G401 (cell line): ENCODE measurements around the gene SET. TPM values are rescaled to one million over a fixed set of nuclear protein-coding genes. Genes with fewer than 3 reads are reported as not detected.
A peak's percentile ranks its signal among the peaks of the same experiment; 100 is the strongest.

ENCODE experiments used
- DNase-seq: peaks from one replicate; pipeline ENCODE4 v3.0.0-alpha.2; 2015; ENCODE audit warnings: low spot score
- in situ Hi-C: cut with HindIII; loops from 2 replicates; pipeline ENCODE4 v1.10.0; 2016; ENCODE audit warnings: low sequenced_read_pairs, mixed read lengths
- total RNA-seq: library from RNA; depleted of rRNA; stranded (reverse); fragments of >200 nt; shearing (Covaris generic); gene quantifications from 2 replicates; pipeline ENCODE4 v1.2.3, GENCODE V29; 2014; rRNA removed

SET gene
- total RNA-seq, 1 experiment from 2014 or later, result 1,249 TPM

DNA sequence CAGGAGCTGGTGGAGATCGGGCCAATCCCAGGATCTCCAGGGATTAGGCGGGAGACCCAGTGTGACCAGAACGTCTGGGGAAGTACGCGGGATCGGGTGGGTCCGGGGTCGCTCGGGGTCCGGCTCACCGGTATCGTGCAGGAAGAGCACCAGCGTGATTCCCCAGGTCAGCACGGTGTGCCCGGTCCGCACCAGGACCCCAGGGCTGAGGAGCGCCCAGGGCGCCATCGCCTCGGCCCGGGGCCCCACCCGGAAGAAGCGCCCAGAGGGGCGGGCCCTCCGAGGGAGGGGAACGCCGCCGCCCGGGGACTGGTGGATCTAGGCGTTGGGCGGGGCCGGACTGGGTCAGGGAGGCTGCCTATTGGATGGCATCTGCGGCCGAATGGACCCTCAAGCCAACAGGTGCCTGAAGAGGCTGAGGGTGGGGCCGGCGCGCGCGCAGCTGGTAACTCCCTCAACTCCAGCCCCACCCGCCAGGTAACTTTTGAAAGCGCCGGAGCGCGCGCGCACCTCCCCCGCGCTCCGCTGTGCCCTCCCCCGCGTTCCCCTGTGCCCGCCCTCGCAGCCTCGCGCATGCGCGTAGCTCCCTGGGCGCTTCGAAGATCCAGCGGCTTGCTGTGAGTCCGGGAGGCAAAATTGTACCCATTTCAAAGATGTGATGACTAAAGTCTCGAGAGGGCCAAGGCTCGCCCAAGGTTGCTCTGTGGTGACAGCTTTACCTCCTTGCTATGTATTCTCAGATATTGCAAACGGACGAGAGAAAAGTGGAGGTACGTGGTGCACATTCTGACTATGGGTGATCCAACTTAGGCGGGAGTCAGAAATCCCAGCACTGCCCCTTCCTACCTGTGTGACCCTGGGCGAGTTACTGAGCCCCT is 35.1 kb downstream of the SET start, which contains the start of gene ZDHHC12:
Gene ZDHHC12 (minus strand): TSS at position 262 of the 878 bp plus-strand sequence. CDS start 34 bp downstream, at position 228.
- DNase-seq, result peak; percentile 99
- in situ Hi-C loops, result no loop called here

- peak; percentile 97 for DNase-seq
- in situ Hi-C loops, result loop anchor here (5.0 kb wide), 1 partner anchor 83 kb away; no protein-coding TSS in a partner anchor
Measured at GRCh38 chr9:128724744-128725211, 35.8 kb downstream of the SET start.

- no peak for DNase-seq
- in situ Hi-C loops, result loop anchor here (5.0 kb wide), 1 partner anchor 80 kb away; no protein-coding TSS in a partner anchor
Measured at GRCh38 chr9:128727640-128728248, 38.7 kb downstream of the SET start.

DNA sequence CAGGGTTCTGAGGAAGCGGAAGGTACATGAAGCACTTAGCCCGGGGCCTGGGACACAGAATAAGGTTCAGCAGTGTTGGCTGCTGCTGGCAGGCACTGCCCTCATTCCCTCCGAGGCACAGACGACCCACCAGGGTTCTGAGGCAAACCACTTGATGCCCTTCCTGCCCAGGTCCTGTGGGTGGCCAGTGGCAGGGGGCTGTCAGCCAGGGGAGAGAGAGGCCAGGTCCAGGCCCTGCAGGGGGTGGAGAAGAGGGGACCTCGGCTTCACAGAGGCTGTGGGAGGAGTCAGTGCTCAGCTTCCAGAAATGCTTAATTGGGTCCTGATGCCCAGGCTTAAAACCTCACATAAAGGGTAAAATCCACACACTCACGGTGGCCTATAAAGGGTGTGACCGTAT is 39.3 kb downstream of the SET start:
- in situ Hi-C loops, result loop anchor here (5.0 kb wide), 1 partner anchor 79 kb away; no protein-coding TSS in a partner anchor

GRCh38 chr9:128729302-128729701 is 40.3 kb downstream of the SET start:
- DNase-seq, result peak; percentile 50
- in situ Hi-C loops, result loop anchor here (5.0 kb wide), 1 partner anchor 78 kb away; no protein-coding TSS in a partner anchor

More for the DNA sequence above, 39.3 kb downstream of the SET start:
- DNase-seq, result peak; percentile 33

- peak; percentile 54 for DNase-seq
- in situ Hi-C loops, result loop anchor here (5.0 kb wide), 1 partner anchor 77 kb away; no protein-coding TSS in a partner anchor
Measured at GRCh38 chr9:128729766-128730517, 40.9 kb downstream of the SET start.

GRCh38 chr9:128731093-128731492 is 42.1 kb downstream of the SET start:
- in situ Hi-C loops, result no loop called here
- DNase-seq, result no peak

DNA sequence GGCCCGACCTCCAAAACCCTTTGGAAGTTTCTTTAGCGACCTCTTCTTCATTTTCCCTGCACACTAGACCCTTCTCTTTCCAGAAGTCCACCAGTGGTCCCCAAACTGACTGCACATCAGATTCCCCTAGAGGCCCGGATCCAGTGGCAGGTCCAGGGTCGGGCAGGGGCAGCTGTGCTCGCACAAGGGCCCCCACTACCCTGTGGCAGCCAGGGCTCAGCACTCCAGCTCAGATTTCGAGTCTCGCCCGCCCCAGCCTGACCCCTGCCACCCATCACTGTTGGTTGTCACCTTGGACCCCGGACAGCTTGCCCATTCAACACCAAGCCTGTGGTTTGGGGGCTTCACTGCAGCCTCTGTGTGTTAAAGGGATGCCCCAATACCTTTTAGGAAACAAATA is 42.7 kb downstream of the SET start:
- in situ Hi-C loops, result no loop called here
- DNase-seq, result no peak

GRCh38 chr9:128732576-128732975 is 43.6 kb downstream of the SET start:
- in situ Hi-C loops, result no loop called here
- DNase-seq, result no peak

- peak; percentile 73 for DNase-seq
- in situ Hi-C loops, result no loop called here
Measured at GRCh38 chr9:128733256-128733655, 44.2 kb downstream of the SET start.

GRCh38 chr9:128735373-128735772 is 46.4 kb downstream of the SET start:
- in situ Hi-C loops, result no loop called here
- peak; percentile 72 for DNase-seq

DNA sequence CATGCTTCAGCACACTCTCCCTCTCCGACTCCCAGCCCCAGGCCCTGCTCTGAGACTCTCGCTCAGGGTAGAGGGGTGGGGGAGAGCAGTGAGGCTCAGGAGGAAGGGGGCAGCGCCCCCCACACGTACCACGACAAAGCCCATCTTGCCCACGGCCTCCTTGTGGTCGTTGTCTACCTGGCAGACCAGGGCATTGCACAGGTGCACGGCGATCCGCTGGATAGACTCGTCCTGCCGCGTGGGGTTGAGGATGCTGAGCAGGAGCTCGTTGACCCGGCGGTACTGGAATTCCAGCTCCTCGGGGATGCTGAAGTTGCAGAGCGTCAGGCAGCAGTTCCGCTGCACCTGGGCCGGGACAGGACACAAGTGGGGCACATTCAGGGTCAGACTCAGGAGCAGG is 53.4 kb downstream of the SET start:
- in situ Hi-C loops, result no loop called here

DNA sequence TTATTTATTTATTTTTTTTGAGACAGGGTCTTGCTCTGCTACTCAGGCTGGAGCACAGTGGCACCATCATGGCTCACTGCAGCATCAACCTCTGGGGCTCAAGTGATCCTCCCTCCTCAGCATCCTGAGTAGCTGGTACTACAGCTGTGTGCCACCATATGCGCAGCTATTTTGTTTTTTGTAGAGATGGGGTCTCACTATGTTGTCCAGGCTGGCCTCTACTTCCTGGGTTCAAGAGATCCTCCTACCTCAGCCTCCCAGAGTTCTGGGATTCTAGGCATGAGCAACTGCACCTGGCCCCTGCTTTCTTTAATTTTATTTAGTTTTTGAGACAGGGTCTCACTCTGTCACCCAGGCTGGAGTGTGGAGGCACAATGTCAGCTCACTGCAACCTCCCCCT is 54.4 kb downstream of the SET start:
- in situ Hi-C loops, result no loop called here
- no peak for DNase-seq

More for the DNA sequence above, 53.4 kb downstream of the SET start:
- DNase-seq, result no peak

Other genes with a start within 250 kb of the SET start
- gene ODF2, start 233.2 kb upstream of the SET start, total RNA-seq, result 52.9 and 60.7 TPM in 2 replicates
- 37.0 and 38.3 TPM in 2 replicates for gene GLE1, start 184.5 kb upstream of the SET start, total RNA-seq
- 99.1 and 103 TPM in 2 replicates for gene SPTAN1, start 136.6 kb upstream of the SET start, total RNA-seq
- gene DYNC2I2, start 32.4 kb upstream of the SET start, total RNA-seq, result 164 and 173 TPM in 2 replicates
- gene PKN3, start 13.3 kb downstream of the SET start, total RNA-seq, result 34.8 and 36.7 TPM in 2 replicates
- 36.4 and 40.2 TPM in 2 replicates for gene ZDHHC12, start 34.9 kb downstream of the SET start, total RNA-seq
- 15.1 and 23.0 TPM in 2 replicates for gene ZER1, start 82.7 kb downstream of the SET start, total RNA-seq
- gene TBC1D13, start 98.0 kb downstream of the SET start, total RNA-seq, result 2.5 and 4.8 TPM in 2 replicates
- 31.6 and 67.6 TPM in 2 replicates for gene ENDOG, start 129.3 kb downstream of the SET start, total RNA-seq
- 31.3 and 40.1 TPM in 2 replicates for gene SPOUT1, start 140.6 kb downstream of the SET start, total RNA-seq
- 10.5 and 14.8 TPM in 2 replicates for gene KYAT1, start 192.7 kb downstream of the SET start, total RNA-seq
- gene LRRC8A, start 192.9 kb downstream of the SET start, total RNA-seq, result 19.6 and 38.7 TPM in 2 replicates
- 13.8 and 17.6 TPM in 2 replicates for gene PHYHD1, start 231.8 kb downstream of the SET start, total RNA-seq